H1 (cell line): ENCODE measurements around the gene DICER1. TPM values are rescaled to one million over a fixed set of nuclear protein-coding genes. Genes with fewer than 3 reads are reported as not detected.

Source experiments
- CTCF ChIA-PET: fragments of 300-600 bp; sonication (Branson Sonifier 250); formaldehyde crosslinking; loops from one replicate; lab custom pipeline; 2021; ENCODE audit not compliant: partially characterized antibody; lab: Charles Lee
- POLR2A ChIA-PET: fragments of 300-600 bp; sonication (Branson Sonifier 250); formaldehyde crosslinking; loops from one replicate; lab custom pipeline; 2021; ENCODE audit warnings: inconsistent platforms; ENCODE audit not compliant: partially characterized antibody; lab: Charles Lee
- DNase-seq, 2 experiments: peaks; one replicate each; pipeline versions ENCODE4 v3.0.0 to v3.0.0-alpha.2; 2010 to 2022; ENCODE audit warnings: low spot score in 2 of 2, low read depth in 1 of 2, mixed read lengths in 1 of 2
- FAIRE-seq: peaks from 2 replicates; lab custom pipeline; 2011; peaks lifted over from hg19 to GRCh38; lab: Jason Lieb, UNC
- H2AFZ ChIP-seq: 2 replicates; pipeline ENCODE4 v1.8.1; 2012; ENCODE audit warnings: low read length, inconsistent platforms
- H2AK5ac ChIP-seq: 2 replicates; pipeline ENCODE4 v1.6.1; 2013; ENCODE audit warnings: low read depth, low read length
- H2BK120ac ChIP-seq: replicated peaks from 2 replicates; pipeline ENCODE3; 2013; ENCODE audit warnings: low read depth, low read length, inconsistent platforms
- H2BK12ac ChIP-seq: 2 replicates; pipeline ENCODE4 v1.6.1; 2013; ENCODE audit warnings: low read depth, low read length
- H2BK15ac ChIP-seq: 2 replicates; pipeline ENCODE4 v1.6.1; 2013; ENCODE audit warnings: low read length
- H2BK20ac ChIP-seq: 2 replicates; pipeline ENCODE4 v1.6.1; 2013; ENCODE audit warnings: low read length
- H2BK5ac ChIP-seq: 2 replicates; pipeline ENCODE4 v1.6.1; 2013; ENCODE audit warnings: low read depth, low read length
- H3K14ac ChIP-seq: 2 replicates; pipeline ENCODE4 v1.6.1; 2013; ENCODE audit warnings: inconsistent platforms; ENCODE audit not compliant: insufficient read length
- H3K18ac ChIP-seq: 2 replicates; pipeline ENCODE4 v1.6.1; 2013; ENCODE audit warnings: low read length; ENCODE audit errors: extremely low read depth
- H3K23ac ChIP-seq: 2 replicates; pipeline ENCODE4 v1.6.1; 2013; ENCODE audit warnings: inconsistent platforms; ENCODE audit not compliant: insufficient read length
- H3K23me2 ChIP-seq: 2 replicates; pipeline ENCODE4 v1.6.1; 2013; ENCODE audit warnings: low read depth, low read length
- H3K27ac ChIP-seq: 2 replicates; pipeline ENCODE4 v1.6.1; 2011; ENCODE audit warnings: low read depth, low read length, inconsistent platforms
- H3K27me3 ChIP-seq, 4 experiments: replicated peaks in 1 of 4; 1 replicate in 1 of 4; 2 replicates in 3 of 4; pipeline versions ENCODE4 v1.6.1 to v1.8.1; 2011 to 2013; ENCODE audit warnings: low read length in 3 of 4, mild to moderate bottlenecking in 3 of 4, inconsistent platforms in 2 of 4, mixed read lengths in 2 of 4, moderate library complexity in 1 of 4; ENCODE audit not compliant: control insufficient read depth in 3 of 4, insufficient read depth in 3 of 4; ENCODE audit errors: extremely low read depth in 1 of 4
- H3K36me3 ChIP-seq, 4 experiments: 2 replicates each; pipeline versions ENCODE4 v1.6.1 to v1.8.1; 2011 to 2013; ENCODE audit warnings: mild to moderate bottlenecking in 4 of 4, low read length in 3 of 4, moderate library complexity in 2 of 4, control low read depth in 1 of 4, inconsistent platforms in 1 of 4; ENCODE audit not compliant: insufficient read depth in 4 of 4, control insufficient read depth in 2 of 4
- H3K4ac ChIP-seq: replicated peaks from 2 replicates; pipeline ENCODE3; 2013; ENCODE audit warnings: low read length, low read depth, mixed read lengths, inconsistent platforms; ENCODE audit not compliant: insufficient read length
- H3K4me1 ChIP-seq, 4 experiments: replicated peaks in 1 of 4; 1 replicate in 1 of 4; 2 replicates in 3 of 4; pipeline versions ENCODE4 v1.6.1 to v1.8.1; 2011 to 2013; ENCODE audit warnings: low read length in 3 of 4, inconsistent platforms in 2 of 4, mixed read lengths in 1 of 4; ENCODE audit not compliant: insufficient read depth in 4 of 4, control insufficient read depth in 3 of 4
- H3K4me2 ChIP-seq, 2 experiments: 2 replicates each; pipeline versions ENCODE4 v1.6.1 to v1.8.1; 2011 to 2013; ENCODE audit warnings: low read depth in 2 of 2, low read length in 2 of 2, control low read depth in 1 of 2, inconsistent platforms in 1 of 2, mild to moderate bottlenecking in 1 of 2; ENCODE audit not compliant: insufficient read depth in 1 of 2
- H3K4me3 ChIP-seq, 4 experiments: fragments of 200-600, 300-600 bp in 1 of 4; sonication (generic), shearing (Covaris generic), sonication (Bioruptor Twin) in 1 of 4; 2 replicates each; pipeline versions ENCODE4 v1.5.1 to v1.8.1; 2011 to 2016; ENCODE audit warnings: low read length in 4 of 4, low read depth in 3 of 4, control low read depth in 2 of 4, inconsistent platforms in 2 of 4, mild to moderate bottlenecking in 2 of 4, mixed read lengths in 1 of 4, moderate library complexity in 1 of 4; ENCODE audit not compliant: insufficient read depth in 2 of 4; ENCODE audit errors: extremely low read depth in 1 of 4
- H3K56ac ChIP-seq: replicated peaks from 2 replicates; pipeline ENCODE3; 2013; ENCODE audit warnings: low read depth, mild to moderate bottlenecking, mixed read lengths, low read length, inconsistent platforms; ENCODE audit not compliant: insufficient read length
- H3K79me1 ChIP-seq: 2 replicates; pipeline ENCODE4 v1.6.1; 2013; ENCODE audit warnings: low read depth, low read length, control low read depth
- H3K79me2 ChIP-seq, 2 experiments: 2 replicates each; pipeline versions ENCODE4 v1.6.1 to v1.8.1; 2012 to 2013; ENCODE audit warnings: low read length in 2 of 2, mild to moderate bottlenecking in 2 of 2, inconsistent platforms in 1 of 2; ENCODE audit not compliant: insufficient read depth in 2 of 2, control insufficient read depth in 1 of 2
- H3K9ac ChIP-seq, 4 experiments: replicated peaks in 1 of 4; 1 replicate in 1 of 4; 2 replicates in 3 of 4; pipeline versions ENCODE4 v1.6.1 to v1.8.1; 2011 to 2013; ENCODE audit warnings: low read depth in 3 of 4, low read length in 3 of 4, control low read depth in 2 of 4, mild to moderate bottlenecking in 2 of 4, moderate library complexity in 2 of 4, inconsistent platforms in 1 of 4; ENCODE audit errors: extremely low read depth in 1 of 4
- H3K9me3 ChIP-seq, 2 experiments: 2 replicates each; pipeline versions ENCODE4 v1.6.1 to v1.8.1; 2012 to 2013; ENCODE audit warnings: mild to moderate bottlenecking in 2 of 2, moderate library complexity in 2 of 2, control low read depth in 1 of 2, inconsistent platforms in 1 of 2, low read depth in 1 of 2, low read length in 1 of 2, mixed read lengths in 1 of 2; ENCODE audit not compliant: insufficient read depth in 2 of 2
- H4K20me1 ChIP-seq, 2 experiments: replicated peaks in 1 of 2; 2 replicates each; pipeline versions ENCODE3 to v1.8.1; 2011 to 2013; ENCODE audit warnings: inconsistent platforms in 2 of 2, low read length in 2 of 2, mild to moderate bottlenecking in 1 of 2; ENCODE audit not compliant: insufficient read depth in 2 of 2, control insufficient read depth in 1 of 2
- H4K5ac ChIP-seq: 2 replicates; pipeline ENCODE4 v1.6.1; 2013; ENCODE audit warnings: low read length, low read depth, mixed read lengths, inconsistent platforms; ENCODE audit not compliant: insufficient read length
- H4K8ac ChIP-seq: 2 replicates; pipeline ENCODE4 v1.8.0; 2013; ENCODE audit warnings: mild to moderate bottlenecking, moderate library complexity, low read length, inconsistent platforms; ENCODE audit not compliant: insufficient read depth; ENCODE audit errors: extremely low read depth
- H4K91ac ChIP-seq: replicated peaks from 2 replicates; pipeline ENCODE3; 2013; ENCODE audit warnings: low read length, mixed read lengths, inconsistent platforms; ENCODE audit not compliant: insufficient read length
- FOSL1 ChIP-seq: IDR thresholded peaks from 2 replicates; pipeline ENCODE4 v1.6.1; 2011; ENCODE audit warnings: mild to moderate bottlenecking, low read depth, low read length, moderate library complexity; ENCODE audit not compliant: insufficient read depth
- KDM4A ChIP-seq: IDR thresholded peaks from one replicate; pipeline ENCODE4 v1.7.1; 2012; ENCODE audit warnings: low read depth, mild to moderate bottlenecking, moderate library complexity, low read length, inconsistent platforms; ENCODE audit not compliant: severe bottlenecking
- POLR2A ChIP-seq, 2 experiments: IDR thresholded peaks; 1 replicate in 1 of 2; 2 replicates in 1 of 2; pipeline ENCODE4 v1.6.1; 2011; ENCODE audit warnings: low read depth in 2 of 2, low read length in 2 of 2, mild to moderate bottlenecking in 2 of 2; ENCODE audit errors: control extremely low read depth in 1 of 2
- SP1 ChIP-seq: IDR thresholded peaks from 2 replicates; pipeline ENCODE4 v1.6.1; 2011; ENCODE audit warnings: low read depth, low read length
- SRF ChIP-seq: IDR thresholded peaks from 2 replicates; pipeline ENCODE4 v1.6.1; 2011; ENCODE audit warnings: mild to moderate bottlenecking, low read depth, low read length, moderate library complexity
- WGBS, 2 experiments: shearing (Covaris generic) in 1 of 2; methylation state at CpG; one replicate each; pipeline versions ENCODE4 v1.1.6 to v1.1.7; 2013 to 2015; ENCODE audit warnings: low lambda C conversion rate in 2 of 2, mixed read lengths in 2 of 2, inconsistent platforms in 1 of 2, low coverage in 1 of 2, missing lambda C conversion rate in 1 of 2; ENCODE audit not compliant: insufficient replicate concordance in 2 of 2, insufficient coverage in 1 of 2, insufficient read length in 1 of 2; ENCODE audit errors: extremely low coverage in 1 of 2, missing lambda C conversion rate in 1 of 2; 5-methylcytosine and 5-hydroxymethylcytosine counted together
- polyA plus RNA-seq, 7 experiments: library from polyadenylated mRNA; depleted of rRNA in 3 of 7; stranded (reverse) in 5 of 7; unstranded in 2 of 7; fragments of >200 nt in 5 of 7; fragments of 200-250 nt in 2 of 7; gene quantifications; 1 replicate in 5 of 7; 2 replicates in 1 of 7; 4 replicates in 1 of 7; pipeline versions ENCODE4 v1.2.1 to v1.2.3, GENCODE V29; 2011 to 2013; ENCODE audit warnings: missing spikeins in 2 of 7, mixed read lengths in 2 of 7
- total RNA-seq: library from RNA; stranded (reverse); fragmentation: NEBNext Ultra II Directional; extraction: Animal tissue kit (Norgen Biotek cat#: 25700); gene quantifications from 2 replicates; pipeline ENCODE4 v1.2.1, GENCODE V29; 2021

The DICER1 gene
- total and polyA plus RNA-seq, 2 of the 8 experiments (the other 6 are each of a cell fraction or from before 2014, with no cell fraction given) = 11.9 to 61.8 TPM

DNA sequence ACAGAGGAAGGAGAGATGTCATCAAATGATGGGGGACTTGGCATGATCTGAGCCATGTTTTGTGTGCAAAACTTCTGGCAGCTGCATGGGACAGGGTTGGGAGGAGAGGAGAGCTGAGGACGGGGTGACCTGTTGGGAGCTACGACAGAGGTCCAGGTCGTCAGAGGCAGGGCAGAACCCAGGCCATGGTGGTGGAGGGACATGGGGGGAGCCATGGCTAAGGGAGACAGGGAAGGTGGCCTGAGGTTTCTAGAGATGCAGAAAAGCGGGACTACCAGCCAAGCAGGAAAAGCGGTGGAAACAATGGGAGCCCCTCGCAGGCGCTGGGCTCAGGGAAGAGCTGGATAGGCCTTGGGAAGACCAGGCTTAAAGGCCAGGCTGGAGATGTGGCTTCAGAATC is 88.3 kb downstream of the DICER1 start:
- POLR2A ChIA-PET = interaction anchor here (1.1 kb wide), 1 partner anchor 12 kb away, joined by 3 read pairs; no protein-coding TSS in a partner anchor
- Histone ChIP-seq H3K79me2 (no peaks in the 10 kb centered on the region), H3K4ac (no peak overlapping the region), H3K4me2 (no peak overlapping the region), H4K5ac (no peak overlapping the region), H2AK5ac (no peak overlapping the region), H3K18ac (no peak overlapping the region), H3K4me3 (no peak overlapping the region), H2BK20ac (no peak overlapping the region), H2BK15ac (no peak overlapping the region), H4K20me1 (peaks cover 0 to 7% of the 10 kb centered on the region in 2 experiments), H3K56ac (no peak overlapping the region), H3K9me3 (no peaks in the 10 kb centered on the region), H3K36me3 (no peaks in the 10 kb centered on the region), H3K27me3 (no peaks in the 10 kb centered on the region), H4K8ac (no peak overlapping the region), H3K23me2 (peaks cover 8% of the 10 kb centered on the region; the same call in 1 of the 2 replicates), H3K27ac (no peak overlapping the region), H2BK5ac (no peak overlapping the region), H4K91ac (no peak overlapping the region), H3K9ac (no peak overlapping the region), H3K14ac (no peak overlapping the region), H2BK12ac (no peak overlapping the region), H2AFZ (no peak overlapping the region), H3K23ac (no peak overlapping the region), H3K79me1 (no peaks in the 10 kb centered on the region), H3K4me1 (no peaks in the 10 kb centered on the region), H2BK120ac (no peak overlapping the region)
- FAIRE-seq = no peak
- no peak for DNase-seq
- 64% methylated on average over 7 of the region's 7 CpGs; no CpG with 5 or more reads in 1 of the 2 experiments for WGBS, 2 experiments
- CTCF ChIA-PET = interaction anchor here (0.8 to 1.4 kb wide), 6 partner anchors 10 to 415 kb away, joined by 3 read pairs; no protein-coding TSS in a partner anchor
- no peak for TF ChIP-seq POLR2A (IDR thresholded peaks at IDR 0.05; ENCODE audit: control extremely low read depth in 1 of 2, low read depth in 2 of 2, low read length in 2 of 2)
- no peak for TF ChIP-seq KDM4A
- TF ChIP-seq SRF = no peak
- no peak for TF ChIP-seq FOSL1
- no peak for TF ChIP-seq SP1
